BLaER1 (cell line): ENCODE results near the gene KIF21B.

ENCODE experiments used
- H3K27ac ChIP-seq: shearing (Covaris generic); formaldehyde crosslinking; 2 replicates; pipeline ENCODE4 v1.8.1; 2022
- H3K27me3 ChIP-seq: shearing (Covaris generic); formaldehyde crosslinking; 2 replicates; pipeline ENCODE4 v1.8.1; 2022
- H3K36me3 ChIP-seq: shearing (Covaris generic); formaldehyde crosslinking; 2 replicates; pipeline ENCODE4 v1.8.1; 2022
- H3K4me1 ChIP-seq: shearing (Covaris generic); formaldehyde crosslinking; 2 replicates; pipeline ENCODE4 v1.8.1; 2022
- H3K4me2 ChIP-seq: shearing (Covaris generic); formaldehyde crosslinking; 2 replicates; pipeline ENCODE4 v1.8.1; 2022
- H3K4me3 ChIP-seq: shearing (Covaris generic); formaldehyde crosslinking; 2 replicates; pipeline ENCODE4 v1.8.1; 2022
- H3K9ac ChIP-seq: shearing (Covaris generic); formaldehyde crosslinking; 2 replicates; pipeline ENCODE4 v1.8.1; 2022
- H3K9me3 ChIP-seq: shearing (Covaris generic); formaldehyde crosslinking; 2 replicates; pipeline ENCODE4 v1.8.1; 2022
- H4K20me1 ChIP-seq: shearing (Covaris generic); formaldehyde crosslinking; 2 replicates; pipeline ENCODE4 v1.8.1; 2022
- Cebpa-rat ChIP-seq: shearing (Covaris generic); IDR thresholded peaks from 2 replicates; pipeline ENCODE4 v1.8.1; 2022

The KIF21B gene

GRCh38 chr1:201021630-201022492 is 1.7 kb downstream of the KIF21B start:
- Histone ChIP-seq H3K9ac (peak overlapping the region; percentile 92), H4K20me1 (peaks cover 25% of the 10 kb centered on the region), H3K4me1 (peaks cover 90% of the 10 kb centered on the region), H3K9me3 (no peaks in the 10 kb centered on the region), H3K4me3 (peak overlapping the region; percentile 86), H3K27ac (peak overlapping the region; percentile 89), H3K36me3 (no peaks in the 10 kb centered on the region), H3K4me2 (peak overlapping the region; percentile 96), H3K27me3 (no peaks in the 10 kb centered on the region)
- no peak for TF ChIP-seq Cebpa-rat

GRCh38 chr1:201020721-201021629 is 2.5 kb downstream of the KIF21B start:
- H3K9me3 ChIP-seq = no peaks in the 10 kb centered on the region
- no peak for TF ChIP-seq Cebpa-rat
- peak overlapping the region; percentile 92 for H3K9ac ChIP-seq
- H3K4me1 ChIP-seq = peaks cover 90% of the 10 kb centered on the region
- peak overlapping the region; percentile 96 for H3K4me2 ChIP-seq
- peak overlapping the region; percentile 86 for H3K4me3 ChIP-seq
- H3K36me3 ChIP-seq = no peaks in the 10 kb centered on the region
- H3K27me3 ChIP-seq = no peaks in the 10 kb centered on the region
- H4K20me1 ChIP-seq = peaks cover 34% of the 10 kb centered on the region
- H3K27ac ChIP-seq = peak overlapping the region; percentile 89

GRCh38 chr1:201020040-201020591 is 3.4 kb downstream of the KIF21B start:
- Histone ChIP-seq H4K20me1 (peaks cover 43% of the 10 kb centered on the region), H3K4me3 (peak overlapping the region; percentile 86), H3K4me2 (peak overlapping the region; percentile 96), H3K36me3 (no peaks in the 10 kb centered on the region), H3K27ac (peak overlapping the region; percentile 89), H3K9me3 (no peaks in the 10 kb centered on the region), H3K27me3 (no peaks in the 10 kb centered on the region), H3K9ac (peak overlapping the region; percentile 92), H3K4me1 (peaks cover 90% of the 10 kb centered on the region)
- no peak for TF ChIP-seq Cebpa-rat

- peak overlapping the region; percentile 89 for H3K27ac ChIP-seq
- no peaks in the 10 kb centered on the region for H3K9me3 ChIP-seq
- peak overlapping the region; percentile 86 for H3K4me3 ChIP-seq
- no peaks in the 10 kb centered on the region for H3K36me3 ChIP-seq
- peak; percentile 72; the same call in 1 of the 2 replicates for TF ChIP-seq Cebpa-rat
- peak overlapping the region; percentile 92 for H3K9ac ChIP-seq
- H3K27me3 ChIP-seq = no peaks in the 10 kb centered on the region
- H3K4me1 ChIP-seq = peaks cover 90% of the 10 kb centered on the region
- H4K20me1 ChIP-seq = peaks cover 49% of the 10 kb centered on the region
- peak overlapping the region; percentile 96 for H3K4me2 ChIP-seq
Observed at GRCh38 chr1:201019321-201019977, 4.1 kb downstream of the KIF21B start.

GRCh38 chr1:201017828-201018163 is 5.7 kb downstream of the KIF21B start:
- peaks cover 100% of the 10 kb centered on the region for H3K4me1 ChIP-seq

GRCh38 chr1:201016943-201017827 is 6.3 kb downstream of the KIF21B start:
- TF ChIP-seq Cebpa-rat = no peak
- Histone ChIP-seq H3K9me3 (no peaks in the 10 kb centered on the region), H3K4me3 (peak overlapping the region; percentile 43; the same call in 1 of the 2 replicates), H3K36me3 (peaks cover 2% of the 10 kb centered on the region; the same call in 1 of the 2 replicates), H3K4me2 (peak overlapping the region; percentile 96), H4K20me1 (peaks cover 72% of the 10 kb centered on the region), H3K27me3 (no peaks in the 10 kb centered on the region), H3K27ac (peak overlapping the region; percentile 89), H3K4me1 (peaks cover 100% of the 10 kb centered on the region), H3K9ac (peak overlapping the region; percentile 54)

More at GRCh38 chr1:201017828-201018163, 5.7 kb downstream of the KIF21B start:
- no peak for TF ChIP-seq Cebpa-rat
- H4K20me1 ChIP-seq = peaks cover 66% of the 10 kb centered on the region
- H3K4me3 ChIP-seq = peak overlapping the region; percentile 43; the same call in 1 of the 2 replicates
- H3K27ac ChIP-seq = peak overlapping the region; percentile 89
- no peaks in the 10 kb centered on the region for H3K27me3 ChIP-seq
- H3K4me2 ChIP-seq = peak overlapping the region; percentile 96
- no peaks in the 10 kb centered on the region for H3K9me3 ChIP-seq
- peak overlapping the region; percentile 54 for H3K9ac ChIP-seq
- no peaks in the 10 kb centered on the region for H3K36me3 ChIP-seq

- Histone ChIP-seq H3K4me1 (peaks cover 100% of the 10 kb centered on the region), H3K27ac (peak overlapping the region; percentile 89), H3K36me3 (peaks cover 12% of the 10 kb centered on the region; the same call in 1 of the 2 replicates), H3K4me3 (no peak overlapping the region), H3K27me3 (no peaks in the 10 kb centered on the region), H3K4me2 (peak overlapping the region; percentile 96), H4K20me1 (peaks cover 81% of the 10 kb centered on the region), H3K9ac (peak overlapping the region; percentile 54), H3K9me3 (no peaks in the 10 kb centered on the region)
- no peak for TF ChIP-seq Cebpa-rat
Observed at GRCh38 chr1:201016211-201016651, 7.3 kb downstream of the KIF21B start.

GRCh38 chr1:201015551-201016091 is 7.9 kb downstream of the KIF21B start:
- Histone ChIP-seq H3K4me1 (peaks cover 100% of the 10 kb centered on the region), H4K20me1 (peaks cover 88% of the 10 kb centered on the region), H3K27me3 (no peaks in the 10 kb centered on the region), H3K4me2 (peak overlapping the region; percentile 96), H3K27ac (no peak overlapping the region; the same call in 1 of the 2 replicates), H3K36me3 (peaks cover 17% of the 10 kb centered on the region; the same call in 1 of the 2 replicates), H3K9me3 (no peaks in the 10 kb centered on the region), H3K9ac (peak overlapping the region; percentile 54; the same call in 1 of the 2 replicates), H3K4me3 (no peak overlapping the region)
- no peak for TF ChIP-seq Cebpa-rat
